Endothelial cell of umbilical vein (primary cell): ENCODE measurements around the gene MIEN1. TPM values are rescaled to one million over a fixed set of nuclear protein-coding genes. Genes with fewer than 3 reads are reported as not detected.

Experiments used
- BruUV-seq: library from RNA; stranded (reverse); fragments of 400-500 nt; replicated peaks from 2 replicates; lab custom pipeline; 2021; lab: Mats Ljungman, UMichigan
- CTCF ChIA-PET: fragments of 300-600, 350-600 bp; sonication (Branson Sonifier 250); formaldehyde crosslinking; loops from one replicate; lab custom pipeline; 2021; ENCODE audit warnings: antibody characterized with exemption, inconsistent platforms; lab: Charles Lee
- POLR2A ChIA-PET: fragments of 300-600, 350-600 bp; sonication (Branson Sonifier 250); formaldehyde crosslinking; loops from one replicate; lab custom pipeline; 2021; ENCODE audit warnings: antibody characterized with exemption, inconsistent platforms; lab: Charles Lee
- DNase-seq: peaks from one replicate; pipeline ENCODE4 v3.0.0-alpha.2; 2011; ENCODE audit warnings: low read depth, low spot score
- FAIRE-seq: peaks from 2 replicates; lab custom pipeline; 2011; peaks lifted over from hg19 to GRCh38; lab: Jason Lieb, UNC
- H2AFZ ChIP-seq: 2 replicates; pipeline ENCODE4 v1.6.0; 2012; ENCODE audit warnings: low read depth, low read length, control low read depth, inconsistent platforms
- H3K27ac ChIP-seq: 2 replicates; pipeline ENCODE4 v1.5.1; 2011; ENCODE audit warnings: low read depth, mild to moderate bottlenecking, control low read depth, low read length, moderate library complexity; ENCODE audit not compliant: insufficient read depth
- H3K27me3 ChIP-seq, 2 experiments: 2 replicates each; pipeline versions ENCODE4 v1.6.0 to v1.6.1; 2011; ENCODE audit warnings: low read length in 2 of 2, mixed read lengths in 1 of 2; ENCODE audit not compliant: control insufficient read depth in 2 of 2, insufficient read depth in 2 of 2
- H3K36me3 ChIP-seq, 2 experiments: 2 replicates in 1 of 2; 3 replicates in 1 of 2; pipeline ENCODE4 v1.5.1; 2011; ENCODE audit warnings: low read length in 2 of 2, mild to moderate bottlenecking in 1 of 2, moderate library complexity in 1 of 2; ENCODE audit not compliant: control insufficient read depth in 2 of 2, insufficient read depth in 2 of 2; ENCODE audit errors: extremely low read depth in 1 of 2
- H3K4me1 ChIP-seq: 3 replicates; pipeline ENCODE4 v1.5.1; 2011; ENCODE audit warnings: mild to moderate bottlenecking, low read length; ENCODE audit not compliant: control insufficient read depth, insufficient read depth; ENCODE audit errors: extremely low read depth
- H3K4me2 ChIP-seq: 2 replicates; pipeline ENCODE4 v1.6.1; 2011; ENCODE audit warnings: low read length, control low read depth, mixed read lengths; ENCODE audit not compliant: insufficient read depth
- H3K4me3 ChIP-seq, 3 experiments: fragments of 200-600 bp in 1 of 3; sonication (generic), shearing (Covaris generic) in 1 of 3; replicated peaks in 1 of 3; 2 replicates each; pipeline ENCODE4 v1.5.1; 2011 to 2016; ENCODE audit warnings: control low read depth in 3 of 3, low read length in 3 of 3, mild to moderate bottlenecking in 2 of 3, inconsistent platforms in 1 of 3, low read depth in 1 of 3, moderate library complexity in 1 of 3; ENCODE audit not compliant: insufficient read depth in 1 of 3
- H3K79me2 ChIP-seq: 2 replicates; pipeline ENCODE4 v1.6.0; 2012; ENCODE audit warnings: low read length, inconsistent platforms; ENCODE audit not compliant: control insufficient read depth, insufficient read depth
- H3K9ac ChIP-seq: replicated peaks from 2 replicates; pipeline ENCODE3; 2011; ENCODE audit warnings: low read length, control low read depth; ENCODE audit not compliant: insufficient read depth; ENCODE audit errors: extremely low read depth
- H3K9me1 ChIP-seq: replicated peaks from 3 replicates; pipeline ENCODE4 v1.6.0; 2011; ENCODE audit warnings: mild to moderate bottlenecking, low read length; ENCODE audit not compliant: control insufficient read depth, insufficient read depth; ENCODE audit errors: extremely low read depth
- H3K9me3 ChIP-seq: replicated peaks from 2 replicates; pipeline ENCODE4 v1.5.1; 2012; ENCODE audit warnings: low read length, inconsistent platforms; ENCODE audit not compliant: control insufficient read depth, insufficient read depth
- H4K20me1 ChIP-seq: replicated peaks from 2 replicates; pipeline ENCODE3; 2011; ENCODE audit warnings: mild to moderate bottlenecking, low read length; ENCODE audit not compliant: control insufficient read depth, insufficient read depth; ENCODE audit errors: extremely low read depth
- CTCF ChIP-seq, 2 donors: IDR thresholded peaks; 1 replicate in 1 of 2; 2 replicates in 1 of 2; pipeline ENCODE4 v1.5.1; 2011; ENCODE audit warnings: low read length in 2 of 2, mild to moderate bottlenecking in 2 of 2, moderate library complexity in 2 of 2, control low read depth in 1 of 2, inconsistent platforms in 1 of 2, low read depth in 1 of 2; ENCODE audit not compliant: insufficient read depth in 1 of 2; ENCODE audit errors: extremely low read depth in 1 of 2
- EZH2 ChIP-seq: IDR thresholded peaks from 2 replicates; pipeline ENCODE4 v1.6.1; 2012; ENCODE audit warnings: borderline replicate concordance, low read depth, mild to moderate bottlenecking, moderate library complexity, low read length, inconsistent platforms; ENCODE audit not compliant: severe bottlenecking
- FOS ChIP-seq: IDR thresholded peaks from 2 replicates; pipeline ENCODE4 v1.6.1; 2011; ENCODE audit warnings: mild to moderate bottlenecking, low read length, moderate library complexity, borderline replicate concordance; ENCODE audit not compliant: insufficient read depth
- GATA2 ChIP-seq: IDR thresholded peaks from 2 replicates; pipeline ENCODE4 v1.7.0; 2011; ENCODE audit warnings: low read depth, mild to moderate bottlenecking, moderate library complexity, mixed read lengths, low read length; ENCODE audit not compliant: insufficient read length, insufficient read depth
- JUN ChIP-seq: IDR thresholded peaks from 2 replicates; pipeline ENCODE4 v1.6.1; 2011; ENCODE audit warnings: borderline replicate concordance, low read depth; ENCODE audit not compliant: insufficient read length, insufficient read depth
- MAX ChIP-seq: IDR thresholded peaks from 2 replicates; pipeline ENCODE4 v1.6.1; 2011; ENCODE audit not compliant: insufficient read depth, insufficient read length
- MYC ChIP-seq: IDR thresholded peaks from one replicate; pipeline ENCODE4 v1.6.1; 2011; ENCODE audit warnings: mild to moderate bottlenecking, low read depth, low read length
- POLR2A ChIP-seq: IDR thresholded peaks from 2 replicates; pipeline ENCODE4 v1.6.1; 2012; ENCODE audit warnings: low read depth, mild to moderate bottlenecking, control low read depth, low read length
- POLR2AphosphoS5 ChIP-seq: IDR thresholded peaks from 2 replicates; pipeline ENCODE4 v1.6.1; 2012; ENCODE audit warnings: low read depth, mild to moderate bottlenecking, control low read depth, low read length, moderate library complexity; ENCODE audit not compliant: insufficient read depth
- dilution Hi-C: fragments of 300-500 bp; cut with MboI; formaldehyde crosslinking; loops from one replicate; pipeline ENCODE4 v1.15.0; 2019; ENCODE audit warnings: low sequenced_read_pairs; ENCODE audit not compliant: extremely low pct_ligation_motif_present
- intact Hi-C: fragments of 100-400 bp; cut with micrococcal nuclease; formaldehyde crosslinking; loops from one replicate; pipeline ENCODE4 v1.10.0; 2022
- polyA plus RNA-seq, 4 experiments: library from polyadenylated mRNA; depleted of rRNA in 3 of 4; stranded (reverse) in 3 of 4; unstranded in 1 of 4; fragments of >200 nt; gene quantifications; 2 replicates each; pipeline versions ENCODE4 v1.2.1 to v1.2.3, GENCODE V29; 2011 to 2012; ENCODE audit warnings: missing spikeins in 1 of 4
- total RNA-seq: library from RNA; stranded (reverse); gene quantifications from 2 replicates; pipeline ENCODE4 v1.2.3, GENCODE V29; 2021

Gene MIEN1
- total and polyA plus RNA-seq, 2 donors (not counting 3 experiments of a cell fraction or from before 2014, with no cell fraction given), result 42.4 to 74.5 TPM

- H3K9me3 ChIP-seq, result no peaks in the 10 kb centered on the region
- no peaks in the 10 kb centered on the region for H3K9me1 ChIP-seq
- H3K27ac ChIP-seq, result no peak overlapping the region
- dilution Hi-C loops, result no loop called here
- DNase-seq, result no peak
- H3K79me2 ChIP-seq, result no peaks in the 10 kb centered on the region
- no TSS peak for BruUV-seq
- TF ChIP-seq MAX, result no peak
- no peak for TF ChIP-seq GATA2
- TF ChIP-seq POLR2A, result no peak
- TF ChIP-seq MYC, result no peak
- no peak for TF ChIP-seq CTCF (IDR thresholded peaks at IDR 0.05; ENCODE audit: extremely low read depth in 1 of 2, insufficient read depth in 1 of 2, low read depth in 1 of 2, low read length in 2 of 2)
- TF ChIP-seq EZH2, result no peak
- TF ChIP-seq POLR2AphosphoS5, result no peak
- TF ChIP-seq FOS, result no peak
- TF ChIP-seq JUN, result no peak
- POLR2A ChIA-PET, result interaction anchor here (0.9 kb wide), 1 partner anchor 17 kb away, joined by 3 read pairs; no protein-coding TSS in a partner anchor
- intact Hi-C loops, result no loop called here
- H3K36me3 ChIP-seq, result peaks cover 0 to 3% of the 10 kb centered on the region in 2 experiments
- no peak overlapping the region for H2AFZ ChIP-seq
- H4K20me1 ChIP-seq, result no peaks in the 10 kb centered on the region
- no peaks in the 10 kb centered on the region for H3K4me1 ChIP-seq
- no peak overlapping the region for H3K4me2 ChIP-seq
- no peak for FAIRE-seq
- peaks cover 0 to 2% of the 10 kb centered on the region in 2 experiments for H3K27me3 ChIP-seq
- no peak overlapping the region for H3K9ac ChIP-seq
- CTCF ChIA-PET, result no interaction called here
- H3K4me3 ChIP-seq, result no peak overlapping the region
Measured at GRCh38 chr17:39705786-39706348, 24.5 kb downstream of the MIEN1 start.
